Measurements from ENCODE around the gene CXCR2.

CXCR2 gene

GRCh38 chr2:218125626-218126080 is at the start of gene CXCR2:
Gene CXCR2, plus strand, starts transcription at chr2:218126028. Its CDS starts 8,774 bp downstream, at chr2:218134802.
- Histone ChIP-seq H3K9me3 (ENCODE audit: insufficient read depth, low read length) (peaks cover 11% of the 10 kb centered on the region), H3K36me3 (ENCODE audit: insufficient read depth, insufficient read length, low read length) (no peaks in the 10 kb centered on the region), H3K4me1 (ENCODE audit: insufficient read depth, insufficient read length) (no peaks in the 10 kb centered on the region), H3K9ac (ENCODE audit: insufficient read length, low read depth) (no peak within 1 kb of the TSS), H3K27me3 (ENCODE audit: insufficient read depth, insufficient read length) (no peaks in the 10 kb centered on the region), H3K4me3 (ENCODE audit: insufficient read length, low read depth) (no peak within 1 kb of the TSS)
- DNase-seq (ENCODE audit: low read depth, low spot score), result no peak
- TF ChIP-seq SUZ12 (IDR thresholded peaks at IDR 0.05; ENCODE audit: extremely low read depth, insufficient read depth, insufficient read length) (no peak), ZNF274 (IDR thresholded peaks at IDR 0.05; ENCODE audit: low read depth, low read length) (no peak), YY1 (IDR thresholded peaks at IDR 0.05; ENCODE audit: insufficient read depth, insufficient read length) (no peak)

GRCh38 chr2:218077464-218078216 is 48.2 kb upstream of the CXCR2 start:
- no peaks in the 10 kb centered on the region for H3K27me3 ChIP-seq (ENCODE audit: insufficient read depth, insufficient read length)
- H3K4me1 ChIP-seq (ENCODE audit: insufficient read depth, insufficient read length), result peaks cover 12% of the 10 kb centered on the region
- no peak for DNase-seq (ENCODE audit: low read depth, low spot score)
- H3K36me3 ChIP-seq (ENCODE audit: insufficient read depth, insufficient read length, low read length), result no peaks in the 10 kb centered on the region
- H3K9ac ChIP-seq (ENCODE audit: insufficient read length, low read depth), result no peak overlapping the region
- no peaks in the 10 kb centered on the region for H3K9me3 ChIP-seq (ENCODE audit: insufficient read depth, low read length)
- no peak overlapping the region for H3K4me3 ChIP-seq (ENCODE audit: insufficient read length, low read depth)
- TF ChIP-seq YY1 (IDR thresholded peaks at IDR 0.05; ENCODE audit: insufficient read depth, insufficient read length) (no peak), ZNF274 (IDR thresholded peaks at IDR 0.05; ENCODE audit: low read depth, low read length) (no peak), SUZ12 (IDR thresholded peaks at IDR 0.05; ENCODE audit: extremely low read depth, insufficient read depth, insufficient read length) (no peak)

- DNase-seq (ENCODE audit: low read depth, low spot score), result no peak
- peaks cover 12% of the 10 kb centered on the region for H3K4me1 ChIP-seq (ENCODE audit: insufficient read depth, insufficient read length)
- no peaks in the 10 kb centered on the region for H3K27me3 ChIP-seq (ENCODE audit: insufficient read depth, insufficient read length)
- no peaks in the 10 kb centered on the region for H3K36me3 ChIP-seq (ENCODE audit: insufficient read depth, insufficient read length, low read length)
- H3K9me3 ChIP-seq (ENCODE audit: insufficient read depth, low read length), result no peaks in the 10 kb centered on the region
- no peak for TF ChIP-seq SUZ12 (IDR thresholded peaks at IDR 0.05; ENCODE audit: extremely low read depth, insufficient read depth, insufficient read length)
- no peak for TF ChIP-seq YY1 (IDR thresholded peaks at IDR 0.05; ENCODE audit: insufficient read depth, insufficient read length)
- no peak for TF ChIP-seq ZNF274 (IDR thresholded peaks at IDR 0.05; ENCODE audit: low read depth, low read length)
- H3K9ac ChIP-seq (ENCODE audit: insufficient read length, low read depth), result no peak overlapping the region
- H3K4me3 ChIP-seq (ENCODE audit: insufficient read length, low read depth), result no peak overlapping the region
Measured at GRCh38 chr2:218079943-218080913, 45.6 kb upstream of the CXCR2 start.

GRCh38 chr2:218081063-218081462 is 44.8 kb upstream of the CXCR2 start:
- TF ChIP-seq ZNF274 (IDR thresholded peaks at IDR 0.05; ENCODE audit: low read depth, low read length) (no peak), YY1 (IDR thresholded peaks at IDR 0.05; ENCODE audit: insufficient read depth, insufficient read length) (no peak), SUZ12 (IDR thresholded peaks at IDR 0.05; ENCODE audit: extremely low read depth, insufficient read depth, insufficient read length) (no peak)
- no peaks in the 10 kb centered on the region for H3K27me3 ChIP-seq (ENCODE audit: insufficient read depth, insufficient read length)
- DNase-seq (ENCODE audit: low read depth, low spot score), result no peak
- peaks cover 12% of the 10 kb centered on the region for H3K4me1 ChIP-seq (ENCODE audit: insufficient read depth, insufficient read length)
- no peak overlapping the region for H3K4me3 ChIP-seq (ENCODE audit: insufficient read length, low read depth)
- H3K36me3 ChIP-seq (ENCODE audit: insufficient read depth, insufficient read length, low read length), result no peaks in the 10 kb centered on the region
- no peak overlapping the region for H3K9ac ChIP-seq (ENCODE audit: insufficient read length, low read depth)
- peaks cover under 1% of the 10 kb centered on the region; the same call in 1 of the 2 replicates for H3K9me3 ChIP-seq (ENCODE audit: insufficient read depth, low read length)

- no peaks in the 10 kb centered on the region for H3K27me3 ChIP-seq (ENCODE audit: insufficient read depth, insufficient read length)
- no peaks in the 10 kb centered on the region for H3K36me3 ChIP-seq (ENCODE audit: insufficient read depth, insufficient read length, low read length)
- DNase-seq (ENCODE audit: low read depth, low spot score), result no peak
- peaks cover 7% of the 10 kb centered on the region for H3K9me3 ChIP-seq (ENCODE audit: insufficient read depth, low read length)
- TF ChIP-seq SUZ12 (IDR thresholded peaks at IDR 0.05; ENCODE audit: extremely low read depth, insufficient read depth, insufficient read length), result no peak
- TF ChIP-seq YY1 (IDR thresholded peaks at IDR 0.05; ENCODE audit: insufficient read depth, insufficient read length), result no peak
- no peak for TF ChIP-seq ZNF274 (IDR thresholded peaks at IDR 0.05; ENCODE audit: low read depth, low read length)
- no peak overlapping the region for H3K9ac ChIP-seq (ENCODE audit: insufficient read length, low read depth)
- peaks cover 5% of the 10 kb centered on the region for H3K4me1 ChIP-seq (ENCODE audit: insufficient read depth, insufficient read length)
- H3K4me3 ChIP-seq (ENCODE audit: insufficient read length, low read depth), result no peak overlapping the region
Measured at GRCh38 chr2:218081695-218082094, 44.1 kb upstream of the CXCR2 start.

- Histone ChIP-seq H3K4me1 (ENCODE audit: insufficient read depth, insufficient read length) (peaks cover 5% of the 10 kb centered on the region), H3K36me3 (ENCODE audit: insufficient read depth, insufficient read length, low read length) (no peaks in the 10 kb centered on the region), H3K4me3 (ENCODE audit: insufficient read length, low read depth) (no peak overlapping the region), H3K9ac (ENCODE audit: insufficient read length, low read depth) (no peak overlapping the region), H3K27me3 (ENCODE audit: insufficient read depth, insufficient read length) (no peaks in the 10 kb centered on the region), H3K9me3 (ENCODE audit: insufficient read depth, low read length) (peaks cover 16% of the 10 kb centered on the region)
- TF ChIP-seq SUZ12 (IDR thresholded peaks at IDR 0.05; ENCODE audit: extremely low read depth, insufficient read depth, insufficient read length) (no peak), ZNF274 (IDR thresholded peaks at IDR 0.05; ENCODE audit: low read depth, low read length) (no peak), YY1 (IDR thresholded peaks at IDR 0.05; ENCODE audit: insufficient read depth, insufficient read length) (no peak)
- DNase-seq (ENCODE audit: low read depth, low spot score), result no peak
Measured at GRCh38 chr2:218082586-218083351, 43.1 kb upstream of the CXCR2 start.

All from NT2/D1 (cell line).